Caki2 (cell line): ENCODE measurements around the gene ATAD5. TPM values are rescaled to one million over a fixed set of nuclear protein-coding genes. Genes with fewer than 3 reads are reported as not detected.
"Not testable (repeated sequence)": the region's sequence is repeated elsewhere in the genome, so short reads cannot be mapped to it uniquely, and the experiment has no call there.

Source experiments
- DNase-seq: peaks from one replicate; pipeline ENCODE4 v3.0.0-alpha.2; 2015; ENCODE audit warnings: low read depth
- in situ Hi-C: cut with HindIII; loops from 2 replicates; pipeline ENCODE4 v1.10.0; 2016; ENCODE audit warnings: low sequenced_read_pairs, low pct_unique_long_range_greater_than_20kb, mixed read lengths
- total RNA-seq: library from RNA; depleted of rRNA; stranded (reverse); fragments of >200 nt; shearing (Covaris generic); gene quantifications from 2 replicates; pipeline ENCODE4 v1.2.3, GENCODE V29; 2014; ENCODE audit warnings: low replicate concordance; rRNA removed

ATAD5 gene
- 4.1 and 7.7 TPM in 2 replicates for total RNA-seq

- in situ Hi-C loops = no loop called here
- peak; percentile 83 for DNase-seq
Observed at GRCh38 chr17:30831663-30832437, at the start of gene ATAD5. ATAD5 (plus strand) TSS chr17:30831966; CDS start chr17:30832348, 382 bp downstream.

GRCh38 chr17:30782206-30782605, 49.6 kb upstream of the ATAD5 start:
- in situ Hi-C loops = no loop called here
- no peak for DNase-seq

GRCh38 chr17:30788918-30789317, 42.8 kb upstream of the ATAD5 start:
- no peak for DNase-seq
- in situ Hi-C loops = no loop called here

- in situ Hi-C loops = no loop called here
Observed at GRCh38 chr17:30790279-30790678, 41.5 kb upstream of the ATAD5 start.

GRCh38 chr17:30793282-30793977, 38.3 kb upstream of the ATAD5 start:
- in situ Hi-C loops = no loop called here
- DNase-seq = no peak

More at GRCh38 chr17:30790279-30790678, 41.5 kb upstream of the ATAD5 start:
- DNase-seq = no peak

- DNase-seq = no peak
- in situ Hi-C loops = no loop called here
Observed at GRCh38 chr17:30794372-30794771, 37.4 kb upstream of the ATAD5 start.

- in situ Hi-C loops = no loop called here
- DNase-seq = no peak
Observed at GRCh38 chr17:30796016-30796415, 35.8 kb upstream of the ATAD5 start.

- DNase-seq = no peak
- in situ Hi-C loops = no loop called here
Observed at GRCh38 chr17:30801671-30802070, 30.1 kb upstream of the ATAD5 start.

GRCh38 chr17:30805944-30806456, 25.8 kb upstream of the ATAD5 start:
- DNase-seq = no peak
- in situ Hi-C loops = no loop called here

GRCh38 chr17:30807896-30808295, 23.9 kb upstream of the ATAD5 start:
- in situ Hi-C loops = no loop called here
- DNase-seq = no peak

- in situ Hi-C loops = no loop called here
Observed at GRCh38 chr17:30808785-30809286, 22.9 kb upstream of the ATAD5 start.

GRCh38 chr17:30809867-30810266, 21.9 kb upstream of the ATAD5 start:
- in situ Hi-C loops = no loop called here
- DNase-seq = no peak

More at GRCh38 chr17:30808785-30809286, 22.9 kb upstream of the ATAD5 start:
- no peak for DNase-seq

GRCh38 chr17:30812218-30813177, 19.3 kb upstream of the ATAD5 start:
- DNase-seq = no peak
- in situ Hi-C loops = no loop called here

GRCh38 chr17:30814236-30814635, 17.5 kb upstream of the ATAD5 start:
- in situ Hi-C loops, DNase-seq: not testable (repeated sequence)

GRCh38 chr17:30814860-30815259, 16.9 kb upstream of the ATAD5 start:
- in situ Hi-C loops = not testable (repeated sequence)

GRCh38 chr17:30816165-30816564, 15.6 kb upstream of the ATAD5 start:
- no peak for DNase-seq
- in situ Hi-C loops = no loop called here

More at GRCh38 chr17:30814860-30815259, 16.9 kb upstream of the ATAD5 start:
- DNase-seq = not testable (repeated sequence)

GRCh38 chr17:30819971-30820705, 11.6 kb upstream of the ATAD5 start:
- in situ Hi-C loops = no loop called here
- no peak for DNase-seq
